CD4-positive, alpha-beta T cell treated with Interleukin-6 at 100 ng/mL for 8 hours (primary cell): ENCODE measurements around the gene ADARB2.

Experiments
- DNase-seq: peaks from one replicate; pipeline ENCODE4 v3.0.0-alpha.2; 2020; ENCODE audit warnings: mixed read lengths, low spot score

Gene ADARB2

GRCh38 chr10:1153805-1154351 lies 583.4 kb downstream of the ADARB2 start:
- DNase-seq, result no peak

- no peak for DNase-seq
These were observed 584.0 kb downstream of the ADARB2 start for GRCh38 chr10:1153251-1153763.

- no peak for DNase-seq
These were observed 584.7 kb downstream of the ADARB2 start for GRCh38 chr10:1152386-1153250.

- no peak for DNase-seq
These were observed 586.0 kb downstream of the ADARB2 start for GRCh38 chr10:1151076-1152033.

- no peak for DNase-seq
These were observed 586.7 kb downstream of the ADARB2 start for GRCh38 chr10:1150638-1150955.

GRCh38 chr10:1149793-1150637 lies 587.3 kb downstream of the ADARB2 start:
- no peak for DNase-seq

- no peak for DNase-seq
These were observed 588.3 kb downstream of the ADARB2 start for GRCh38 chr10:1148855-1149605.

GRCh38 chr10:1147810-1148209 lies 589.5 kb downstream of the ADARB2 start:
- no peak for DNase-seq

- no peak for DNase-seq
These were observed 594.7 kb downstream of the ADARB2 start for GRCh38 chr10:1142596-1142995.

GRCh38 chr10:1141701-1142100 lies 595.6 kb downstream of the ADARB2 start:
- no peak for DNase-seq

GRCh38 chr10:1141261-1141660 lies 596.1 kb downstream of the ADARB2 start:
- DNase-seq, result no peak

GRCh38 chr10:1138529-1138928 lies 598.8 kb downstream of the ADARB2 start:
- no peak for DNase-seq

- DNase-seq, result no peak
These were observed 599.7 kb downstream of the ADARB2 start for GRCh38 chr10:1137499-1138163.

GRCh38 chr10:1136268-1136667 lies 601.1 kb downstream of the ADARB2 start:
- DNase-seq, result no peak

- DNase-seq, result no peak
These were observed 603.2 kb downstream of the ADARB2 start for GRCh38 chr10:1134156-1134555.

- no peak for DNase-seq
These were observed 603.8 kb downstream of the ADARB2 start for GRCh38 chr10:1133495-1134045.

- no peak for DNase-seq
These were observed 604.7 kb downstream of the ADARB2 start for GRCh38 chr10:1132584-1132983.

- DNase-seq, result no peak
These were observed 606.1 kb downstream of the ADARB2 start for GRCh38 chr10:1130995-1131790.

GRCh38 chr10:1130226-1130625 lies 607.1 kb downstream of the ADARB2 start:
- DNase-seq, result no peak
